OCI-LY7 (cell line): ENCODE data around the gene RNFT2. TPM values are rescaled to one million over a fixed set of nuclear protein-coding genes. Genes with fewer than 3 reads are reported as not detected.

Experiments used
- BruUV-seq: library from RNA; stranded (reverse); fragments of 400-500 nt; replicated peaks from 2 replicates; lab custom pipeline; 2021; lab: Mats Ljungman, UMichigan
- CTCF ChIA-PET: fragments of 300-600 bp; sonication (Branson Sonifier 250); formaldehyde crosslinking; loops from one replicate; lab custom pipeline; 2022; ENCODE audit warnings: antibody characterized with exemption; ENCODE audit not compliant: unreplicated experiment; lab: Charles Lee
- POLR2A ChIA-PET: fragments of 300-600 bp; sonication (Branson Sonifier 250); formaldehyde crosslinking; loops from one replicate; lab custom pipeline; 2022; ENCODE audit warnings: antibody characterized with exemption; lab: Charles Lee
- DNase-seq: peaks from one replicate; pipeline ENCODE4 v3.0.0-alpha.2; 2015; ENCODE audit warnings: low spot score
- H2AFZ ChIP-seq: fragments of 200-600 bp; sonication (generic), shearing (Covaris generic); 2 replicates; pipeline ENCODE4 v1.6.1; 2014; ENCODE audit warnings: mild to moderate bottlenecking, antibody characterized with exemption, low read length, moderate library complexity
- H3K27ac ChIP-seq: fragments of 200-600 bp; sonication (generic); 2 replicates; pipeline ENCODE4 v1.5.1; 2014; ENCODE audit warnings: mixed run types, low read depth, mild to moderate bottlenecking, moderate library complexity, low read length, inconsistent platforms; ENCODE audit not compliant: poor library complexity, severe bottlenecking
- H3K36me3 ChIP-seq: fragments of 200-600 bp; sonication (generic); 2 replicates; pipeline ENCODE4 v1.6.1; 2014; ENCODE audit warnings: mild to moderate bottlenecking, antibody characterized with exemption, low read length, moderate library complexity, mixed read lengths; ENCODE audit not compliant: insufficient read depth
- H3K4me1 ChIP-seq: fragments of 200-600 bp; sonication (generic); 2 replicates; pipeline ENCODE4 v1.5.1; 2014; ENCODE audit warnings: mild to moderate bottlenecking, low read length; ENCODE audit not compliant: insufficient read depth, poor library complexity, severe bottlenecking
- H3K4me2 ChIP-seq: fragments of 200-600 bp; sonication (generic); 2 replicates; pipeline ENCODE4 v1.6.1; 2014; ENCODE audit warnings: mild to moderate bottlenecking, low read length
- H3K4me3 ChIP-seq: fragments of 200-600 bp; sonication (generic); 2 replicates; pipeline ENCODE4 v1.5.1; 2014; ENCODE audit warnings: mild to moderate bottlenecking, low read depth, low read length; ENCODE audit not compliant: poor library complexity, severe bottlenecking
- H3K79me2 ChIP-seq: fragments of 200-600 bp; sonication (generic); 2 replicates; pipeline ENCODE4 v1.6.1; 2016; ENCODE audit warnings: low read depth, mild to moderate bottlenecking, low read length, moderate library complexity, mixed read lengths; ENCODE audit not compliant: insufficient read depth
- H3K9me2 ChIP-seq: fragments of 200-600 bp; sonication (generic); 2 replicates; pipeline ENCODE4 v1.6.1; 2016; ENCODE audit warnings: mild to moderate bottlenecking, low read length, mixed read lengths; ENCODE audit not compliant: insufficient read depth
- H3K9me3 ChIP-seq: fragments of 200-600 bp; sonication (generic); 2 replicates; pipeline ENCODE4 v1.6.1; 2014; ENCODE audit warnings: mild to moderate bottlenecking, mixed run types, low read length, mixed read lengths
- H4K20me1 ChIP-seq: fragments of 200-600 bp; sonication (generic); 2 replicates; pipeline ENCODE4 v1.6.1; 2014; ENCODE audit warnings: mild to moderate bottlenecking, antibody characterized with exemption, low read length, moderate library complexity, mixed read lengths; ENCODE audit not compliant: insufficient read depth
- CTCF ChIP-seq: fragments of 200-600 bp; sonication (generic); conservative IDR thresholded peaks from 2 replicates; pipeline ENCODE4 v1.5.1; 2014; ENCODE audit warnings: mild to moderate bottlenecking, antibody characterized with exemption, low read length, moderate library complexity, mixed read lengths
- EZH2phosphoT487 ChIP-seq: fragments of 200-600 bp; sonication (generic); IDR thresholded peaks from 2 replicates; pipeline ENCODE4 v1.6.1; 2018; ENCODE audit warnings: low read depth, borderline replicate concordance, mild to moderate bottlenecking, mixed run types, antibody characterized with exemption, low read length, moderate library complexity, mixed read lengths
- intact Hi-C: fragments of 100-400 bp; cut with micrococcal nuclease; formaldehyde crosslinking; loops from one replicate; pipeline ENCODE4 v1.10.0; 2022; ENCODE audit not compliant: unreplicated experiment
- total RNA-seq, 2 experiments: library from RNA; depleted of rRNA in 1 of 2; stranded (reverse); fragments of >200 nt in 1 of 2; shearing (Covaris generic) in 1 of 2; gene quantifications; 2 replicates each; pipeline ENCODE4 v1.2.3, GENCODE V29; 2014 to 2022

The RNFT2 gene
- total RNA-seq, 2 experiments from 2014 or later, result 40.2 to 62.2 TPM

GRCh38 chr12:116707751-116708150 lies 30.4 kb upstream of the RNFT2 start:
- Histone ChIP-seq H3K27ac (peak overlapping the region; percentile 85), H3K9me2 (no peaks in the 10 kb centered on the region), H3K4me1 (peaks cover 60% of the 10 kb centered on the region), H3K9me3 (peaks cover 4% of the 10 kb centered on the region; the same call in 1 of the 2 replicates), H2AFZ (peak overlapping the region; percentile 2; the same call in 1 of the 2 replicates), H3K79me2 (no peaks in the 10 kb centered on the region), H3K4me2 (peak overlapping the region; percentile 67), H3K4me3 (peak overlapping the region; percentile 11), H3K36me3 (peaks cover 12% of the 10 kb centered on the region), H4K20me1 (no peaks in the 10 kb centered on the region)
- no TSS peak for BruUV-seq
- ChIA-PET CTCF (interaction anchor here (0.6 kb wide), 1 partner anchor 403 kb away, joined by 4 read pairs; no protein-coding TSS in a partner anchor), POLR2A (interaction anchor here (0.6 kb wide), 1 partner anchor 126 kb away, joined by 3 read pairs; no protein-coding TSS in a partner anchor)
- intact Hi-C loops, result loop anchor here (1.0 to 5.0 kb wide), 5 partner anchors 29 to 270 kb away; partner anchors contain the start of gene HRK
- TF ChIP-seq CTCF, result no peak
- no peak for TF ChIP-seq EZH2phosphoT487
- DNase-seq, result peak; percentile 95

- Histone ChIP-seq H3K4me2 (peak overlapping the region; percentile 67), H2AFZ (peak overlapping the region; percentile 57; the same call in 1 of the 2 replicates), H3K79me2 (no peaks in the 10 kb centered on the region), H3K27ac (peak overlapping the region; percentile 85), H3K4me3 (peak overlapping the region; percentile 39), H3K36me3 (peaks cover 24% of the 10 kb centered on the region), H4K20me1 (no peaks in the 10 kb centered on the region), H3K9me2 (no peaks in the 10 kb centered on the region), H3K9me3 (peaks cover 4% of the 10 kb centered on the region; the same call in 1 of the 2 replicates), H3K4me1 (peaks cover 63% of the 10 kb centered on the region)
- POLR2A ChIA-PET, result interaction anchor here (0.6 to 2.5 kb wide), 20 partner anchors 10 to 349 kb away, joined by 3 to 11 read pairs (median 4); partner anchors contain the start of gene MAP1LC3B2
- intact Hi-C loops, result loop anchor here (1.0 to 5.0 kb wide), 5 partner anchors 28 to 268 kb away; partner anchors contain the start of gene HRK
- peak; percentile 82 for DNase-seq
- no peak for TF ChIP-seq EZH2phosphoT487
- peak; percentile 79 for TF ChIP-seq CTCF
- BruUV-seq, result no TSS peak
- CTCF ChIA-PET, result interaction anchor here (0.7 to 2.1 kb wide), 9 partner anchors 149 to 269 kb away, joined by 3 to 11 read pairs (median 3); partner anchors contain the start of gene HRK
Observed at GRCh38 chr12:116708826-116709756, 29.0 kb upstream of the RNFT2 start.
